Measurements from ENCODE around the gene RFLNA.
"Not testable (repeated sequence)": the region's sequence is repeated elsewhere in the genome, so short reads cannot be mapped to it uniquely, and the experiment has no call there.

The RFLNA gene

GRCh38 chr12:124283326-124283725 lies 11.6 kb upstream of the RFLNA start:
- no peak for DNase-seq

- DNase-seq = no peak
Measured at GRCh38 chr12:124284368-124284767, 10.5 kb upstream of the RFLNA start.

- peak; percentile 61 for DNase-seq
Measured at GRCh38 chr12:124286414-124286813, 8.5 kb upstream of the RFLNA start.

GRCh38 chr12:124286971-124287370 lies 7.9 kb upstream of the RFLNA start:
- DNase-seq = no peak

GRCh38 chr12:124289634-124290600 lies 5.0 kb upstream of the RFLNA start:
- no peak for DNase-seq

- no peak for DNase-seq
Measured at GRCh38 chr12:124292385-124292784, 2.5 kb upstream of the RFLNA start.

GRCh38 chr12:124293286-124294003 lies 1.4 kb upstream of the RFLNA start:
- DNase-seq = no peak

GRCh38 chr12:124295431-124296058 lies 652 bp downstream of the RFLNA start:
- peak; percentile 49 for DNase-seq

GRCh38 chr12:124296295-124296915 lies 1.5 kb downstream of the RFLNA start:
- peak; percentile 47 for DNase-seq

GRCh38 chr12:124296916-124297351 lies 2.0 kb downstream of the RFLNA start:
- DNase-seq = no peak

- DNase-seq = no peak
Measured at GRCh38 chr12:124297389-124297788, 2.5 kb downstream of the RFLNA start.

GRCh38 chr12:124297856-124298255 lies 3.0 kb downstream of the RFLNA start:
- no peak for DNase-seq

GRCh38 chr12:124298685-124299410 lies 4.0 kb downstream of the RFLNA start:
- DNase-seq = no peak

- no peak for DNase-seq
Measured at GRCh38 chr12:124299628-124300388, 4.9 kb downstream of the RFLNA start.

- not testable (repeated sequence) for DNase-seq
Measured at GRCh38 chr12:124300657-124301056, 5.8 kb downstream of the RFLNA start.

- no peak for DNase-seq
Measured at GRCh38 chr12:124301084-124301654, 6.3 kb downstream of the RFLNA start.

- no peak for DNase-seq
Measured at GRCh38 chr12:124302241-124302806, 7.4 kb downstream of the RFLNA start.

- DNase-seq = no peak
Measured at GRCh38 chr12:124302807-124303578, 8.1 kb downstream of the RFLNA start.

GRCh38 chr12:124303579-124304313 lies 8.9 kb downstream of the RFLNA start:
- no peak for DNase-seq

All from eye (tissue), 1 donor.